Measurements from ENCODE around the gene EVPL. TPM values are rescaled to one million over a fixed set of nuclear protein-coding genes. Genes with fewer than 3 reads are reported as not detected.
"Not testable (repeated sequence)": the region's sequence is repeated elsewhere in the genome, so short reads cannot be mapped to it uniquely, and the experiment has no call there.

EVPL gene
- under 1 TPM in 1 of 2 experiments, not detected in 1; 0.02 TPM for total RNA-seq

GRCh38 chr17:76027159-76027839 lies at the start of gene EVPL:
TSS of gene EVPL (minus strand) at chr17:76027306. CDS start at chr17:76027198, 108 bp downstream.
- intact Hi-C loops (cut with micrococcal nuclease) = no loop called here
- POLR2A ChIA-PET = no interaction called here
- H3K4me3 Mint-ChIP-seq = no peak within 1 kb of the TSS
- no peaks in the 10 kb centered on the region for H3K36me3 Mint-ChIP-seq
- no peaks in the 10 kb centered on the region for H3K27me3 Mint-ChIP-seq
- peaks cover 10% of the 10 kb centered on the region for H3K4me1 Mint-ChIP-seq (ENCODE audit: low read depth)
- H3K9me3 Mint-ChIP-seq = no peaks in the 10 kb centered on the region
- no peak within 1 kb of the TSS for H3K27ac Mint-ChIP-seq
- no peak for DNase-seq
- CTCF ChIA-PET = no interaction called here

GRCh38 chr17:76076146-76076764 lies 49.1 kb upstream of the EVPL start:
- no peak overlapping the region for H3K27ac Mint-ChIP-seq
- ChIA-PET POLR2A (interaction anchor here (1.9 kb wide), 1 partner anchor 13 kb away, joined by 6 read pairs; no protein-coding TSS in a partner anchor), CTCF (interaction anchor here (0.7 to 1.8 kb wide), 3 partner anchors 45 to 62 kb away, joined by 3 to 11 read pairs (median 3); no protein-coding TSS in a partner anchor)
- intact Hi-C loops (cut with micrococcal nuclease) = loop anchor here (10.0 kb wide), 1 partner anchor 291 kb away; the partner anchor contains the start of gene UNK
- H3K4me1 Mint-ChIP-seq (ENCODE audit: low read depth) = peaks cover 42% of the 10 kb centered on the region
- DNase-seq = peak; percentile 17
- H3K9me3 Mint-ChIP-seq = no peaks in the 10 kb centered on the region
- H3K27me3 Mint-ChIP-seq = peaks cover 38% of the 10 kb centered on the region
- peaks cover 4% of the 10 kb centered on the region for H3K36me3 Mint-ChIP-seq
- H3K4me3 Mint-ChIP-seq = peak overlapping the region; percentile 40

- no peak overlapping the region for H3K27ac Mint-ChIP-seq
- peak; percentile 43 for DNase-seq
- H3K27me3 Mint-ChIP-seq = peaks cover 38% of the 10 kb centered on the region
- CTCF ChIA-PET = interaction anchor here (1.2 to 1.8 kb wide), 2 partner anchors 57 to 61 kb away, joined by 3 to 11 read pairs; no protein-coding TSS in a partner anchor
- POLR2A ChIA-PET = interaction anchor here (1.9 kb wide), 1 partner anchor 12 kb away, joined by 6 read pairs; no protein-coding TSS in a partner anchor
- peaks cover 47% of the 10 kb centered on the region for H3K4me1 Mint-ChIP-seq (ENCODE audit: low read depth)
- peaks cover 4% of the 10 kb centered on the region for H3K36me3 Mint-ChIP-seq
- peak overlapping the region; percentile 17 for H3K4me3 Mint-ChIP-seq
- intact Hi-C loops (cut with micrococcal nuclease) = loop anchor here (10.0 kb wide), 1 partner anchor 291 kb away; the partner anchor contains the start of gene UNK
- no peaks in the 10 kb centered on the region for H3K9me3 Mint-ChIP-seq
These were observed 48.4 kb upstream of the EVPL start for GRCh38 chr17:76075364-76076145.

GRCh38 chr17:76074390-76075363 lies 47.6 kb upstream of the EVPL start, which contains the start of gene GALR2:
TSS of gene GALR2 (plus strand) at chr17:76074781. CDS start at chr17:76074884, 103 bp downstream.
- POLR2A ChIA-PET = interaction anchor here (1.9 kb wide), 1 partner anchor 11 kb away, joined by 6 read pairs; no protein-coding TSS in a partner anchor
- DNase-seq = no peak

GRCh38 chr17:76072148-76072858 lies 45.2 kb upstream of the EVPL start, which contains the start of gene SRP68:
TSS of gene SRP68 (minus strand) at chr17:76072517. CDS start at chr17:76072491, 26 bp downstream.
- Mint-ChIP-seq H3K4me3 (peak within 1 kb of the TSS; percentile 99), H3K27ac (peak within 1 kb of the TSS; percentile 100), H3K36me3 (peaks cover 17% of the 10 kb centered on the region), H3K9me3 (no peaks in the 10 kb centered on the region), H3K27me3 (peaks cover 27% of the 10 kb centered on the region), H3K4me1 (ENCODE audit: low read depth) (peaks cover 45% of the 10 kb centered on the region)
- intact Hi-C loops (cut with micrococcal nuclease) = loop anchor here (5.0 to 10.0 kb wide), 4 partner anchors 120 to 288 kb away; partner anchors contain the start of genes TRIM65 and UNK
- DNase-seq = peak; percentile 90
- POLR2A ChIA-PET = interaction anchor here (0.6 to 2.4 kb wide), 15 partner anchors 9 to 313 kb away, joined by 3 to 16 read pairs (median 4); partner anchors contain the start of genes CDK3, EXOC7, FBF1 and SPHK1
- CTCF ChIA-PET = interaction anchor here (0.8 to 1.3 kb wide), 7 partner anchors 31 to 289 kb away, joined by 3 to 5 read pairs (median 3); partner anchors contain the start of gene EXOC7

More at GRCh38 chr17:76074390-76075363, 47.6 kb upstream of the EVPL start, which contains the start of gene GALR2:
- Mint-ChIP-seq H3K9me3 (no peaks in the 10 kb centered on the region), H3K27me3 (peaks cover 37% of the 10 kb centered on the region), H3K4me3 (peak within 1 kb of the TSS; percentile 17), H3K36me3 (peaks cover 9% of the 10 kb centered on the region), H3K27ac (no peak within 1 kb of the TSS), H3K4me1 (ENCODE audit: low read depth) (peaks cover 52% of the 10 kb centered on the region)
- CTCF ChIA-PET = interaction anchor here (0.6 to 1.8 kb wide), 3 partner anchors 10 to 60 kb away, joined by 3 to 11 read pairs (median 3); no protein-coding TSS in a partner anchor
- intact Hi-C loops (cut with micrococcal nuclease) = loop anchor here (5.0 to 10.0 kb wide), 4 partner anchors 118 to 290 kb away; partner anchors contain the start of genes TRIM65 and UNK

GRCh38 chr17:76071531-76072147 lies 44.5 kb upstream of the EVPL start:
- Mint-ChIP-seq H3K4me1 (ENCODE audit: low read depth) (peaks cover 42% of the 10 kb centered on the region), H3K27me3 (peaks cover 21% of the 10 kb centered on the region), H3K4me3 (peak overlapping the region; percentile 99), H3K27ac (peak overlapping the region; percentile 100), H3K9me3 (no peaks in the 10 kb centered on the region), H3K36me3 (peaks cover 21% of the 10 kb centered on the region)
- CTCF ChIA-PET = interaction anchor here (0.8 to 1.3 kb wide), 9 partner anchors 8 to 288 kb away, joined by 3 to 5 read pairs (median 3); partner anchors contain the start of gene EXOC7
- DNase-seq = peak; percentile 63
- intact Hi-C loops (cut with micrococcal nuclease) = loop anchor here (1.0 to 10.0 kb wide), 6 partner anchors 8 to 287 kb away; partner anchors contain the start of genes EXOC7, TRIM65 and UNK
- POLR2A ChIA-PET = interaction anchor here (0.6 to 2.4 kb wide), 17 partner anchors 9 to 313 kb away, joined by 3 to 16 read pairs (median 4); partner anchors contain the start of genes CDK3, EXOC7, FBF1 and SPHK1

- no peak for DNase-seq
- Mint-ChIP-seq H3K4me1 (ENCODE audit: low read depth) (peaks cover 41% of the 10 kb centered on the region), H3K27me3 (no peaks in the 10 kb centered on the region), H3K9me3 (no peaks in the 10 kb centered on the region), H3K36me3 (peaks cover 61% of the 10 kb centered on the region), H3K4me3 (no peak overlapping the region), H3K27ac (no peak overlapping the region)
- intact Hi-C loops (cut with micrococcal nuclease) = loop anchor here (2.0 kb wide), 1 partner anchor 17 kb away; no protein-coding TSS in a partner anchor
- ChIA-PET POLR2A (no interaction called here), CTCF (interaction anchor here (0.7 to 1.2 kb wide), 2 partner anchors 52 to 186 kb away, joined by 4 read pairs; no protein-coding TSS in a partner anchor)
These were observed 38.7 kb upstream of the EVPL start for GRCh38 chr17:76065775-76066174.

GRCh38 chr17:76063875-76064546 lies 36.9 kb upstream of the EVPL start:
- Mint-ChIP-seq H3K27me3 (no peaks in the 10 kb centered on the region), H3K4me3 (peak overlapping the region; percentile 25), H3K36me3 (peaks cover 68% of the 10 kb centered on the region), H3K27ac (peak overlapping the region; percentile 84), H3K9me3 (no peaks in the 10 kb centered on the region), H3K4me1 (ENCODE audit: low read depth) (peaks cover 31% of the 10 kb centered on the region)
- ChIA-PET POLR2A (interaction anchor here (1.2 to 1.9 kb wide), 3 partner anchors 8 to 40 kb away, joined by 3 to 14 read pairs (median 6); partner anchors contain the start of genes EXOC7 and SRP68), CTCF (interaction anchor here (0.6 to 2.1 kb wide), 9 partner anchors 7 to 64 kb away, joined by 3 to 21 read pairs (median 4); partner anchors contain the start of gene ZACN)
- intact Hi-C loops (cut with micrococcal nuclease) = loop anchor here (1.0 kb wide), 1 partner anchor 7 kb away; no protein-coding TSS in a partner anchor
- peak; percentile 80 for DNase-seq

- H3K27ac Mint-ChIP-seq; H3K27me3 Mint-ChIP-seq; H3K9me3 Mint-ChIP-seq; DNase-seq; POLR2A ChIA-PET; H3K4me3 Mint-ChIP-seq; intact Hi-C loops (cut with micrococcal nuclease): not testable (repeated sequence)
- CTCF ChIA-PET = interaction anchor here (2.7 kb wide), 1 partner anchor 44 kb away, joined by 11 read pairs; no protein-coding TSS in a partner anchor
- peaks cover 13% of the 10 kb centered on the region for H3K4me1 Mint-ChIP-seq (ENCODE audit: low read depth)
- peaks cover 56% of the 10 kb centered on the region for H3K36me3 Mint-ChIP-seq
These were observed 31.2 kb upstream of the EVPL start for GRCh38 chr17:76058264-76058663.
